Stimulated activated CD8-positive, alpha-beta memory T cell treated with anti-CD3 and anti-CD28 coated beads, Interleukin-15, amount 100 ng/mL, for 24 hours (primary cell): Measurements from ENCODE around the gene OLFML1.
A peak's percentile ranks its signal among the peaks of the same experiment; 100 is the strongest.

ENCODE experiments used
- DNase-seq: peaks from one replicate; pipeline ENCODE4 v3.0.0-alpha.2; 2020; ENCODE audit warnings: low read depth

OLFML1 gene

GRCh38 chr11:7485186-7486097 lies at the start of gene OLFML1:
OLFML1 (plus strand) TSS chr11:7485506; CDS start chr11:7485876, 370 bp downstream.
- DNase-seq: no peak

GRCh38 chr11:7436146-7436545 lies 49.2 kb upstream of the OLFML1 start:
- no peak for DNase-seq

- no peak for DNase-seq
Measured at GRCh38 chr11:7436657-7437056, 48.6 kb upstream of the OLFML1 start.

GRCh38 chr11:7437696-7438095 lies 47.6 kb upstream of the OLFML1 start:
- DNase-seq: no peak

GRCh38 chr11:7439746-7440320 lies 45.5 kb upstream of the OLFML1 start:
- no peak for DNase-seq

GRCh38 chr11:7442588-7443215 lies 42.6 kb upstream of the OLFML1 start:
- peak; percentile 47 for DNase-seq

- no peak for DNase-seq
Measured at GRCh38 chr11:7444091-7444981, 41.0 kb upstream of the OLFML1 start.

GRCh38 chr11:7445564-7445963 lies 39.7 kb upstream of the OLFML1 start:
- DNase-seq: no peak

GRCh38 chr11:7448201-7448600 lies 37.1 kb upstream of the OLFML1 start:
- no peak for DNase-seq

- DNase-seq: no peak
Measured at GRCh38 chr11:7449211-7449840, 36.0 kb upstream of the OLFML1 start.

GRCh38 chr11:7449841-7450214 lies 35.5 kb upstream of the OLFML1 start:
- DNase-seq: no peak

- no peak for DNase-seq
Measured at GRCh38 chr11:7450836-7451235, 34.5 kb upstream of the OLFML1 start.

GRCh38 chr11:7451520-7451919 lies 33.8 kb upstream of the OLFML1 start:
- DNase-seq: no peak

GRCh38 chr11:7451952-7452494 lies 33.3 kb upstream of the OLFML1 start:
- DNase-seq: no peak

GRCh38 chr11:7454854-7455253 lies 30.5 kb upstream of the OLFML1 start:
- no peak for DNase-seq

- no peak for DNase-seq
Measured at GRCh38 chr11:7457211-7457610, 28.1 kb upstream of the OLFML1 start.

GRCh38 chr11:7462706-7463105 lies 22.6 kb upstream of the OLFML1 start:
- DNase-seq: no peak

GRCh38 chr11:7467652-7468051 lies 17.7 kb upstream of the OLFML1 start:
- no peak for DNase-seq

- no peak for DNase-seq
Measured at GRCh38 chr11:7469351-7469865, 15.9 kb upstream of the OLFML1 start.

GRCh38 chr11:7471071-7471470 lies 14.2 kb upstream of the OLFML1 start:
- no peak for DNase-seq

GRCh38 chr11:7473717-7474116 lies 11.6 kb upstream of the OLFML1 start:
- no peak for DNase-seq
